GM12878 (cell line): ENCODE measurements around the gene RALGDS. TPM values are rescaled to one million over a fixed set of nuclear protein-coding genes. Genes with fewer than 3 reads are reported as not detected.

Experiments
- ATAC-seq: fragments of 200-7000 bp; cut with Tn5 transposase; 3 replicates; pipeline ENCODE4 v1.9.1; 2020; ENCODE audit warnings: mild to moderate bottlenecking, moderate library complexity
- BruUV-seq: library from RNA; stranded (reverse); fragments of 400-500 nt; replicated peaks from 2 replicates; lab custom pipeline; 2021; lab: Mats Ljungman, UMichigan
- CTCF ChIA-PET: fragments of 300-600 bp; sonication (Branson Sonifier 250); formaldehyde crosslinking; extraction: SDS; loops from one replicate; lab custom pipeline; 2021; ENCODE audit warnings: inconsistent platforms; lab: Yijun Ruan, JAX
- POLR2A ChIA-PET: fragments of 350-600 bp; formaldehyde crosslinking; extraction: SDS; loops from one replicate; lab custom pipeline; 2021; ENCODE audit warnings: inconsistent platforms; lab: Charles Lee
- RAD21 ChIA-PET: fragments of 300-600 bp; sonication (Branson Sonifier 250); formaldehyde crosslinking; loops from one replicate; lab custom pipeline; 2023; ENCODE audit warnings: antibody characterized with exemption; ENCODE audit not compliant: unreplicated experiment; lab: Charles Lee
- SMC1A ChIA-PET: fragments of 300-600 bp; sonication (Branson Sonifier 250); formaldehyde crosslinking; loops from one replicate; lab custom pipeline; 2023; ENCODE audit not compliant: unreplicated experiment, uncharacterized antibody; lab: Charles Lee
- DNase-seq: peaks from one replicate; pipeline ENCODE4 v3.0.0-alpha.2; 2011; ENCODE audit warnings: low read depth, low spot score
- FAIRE-seq: peaks from 3 replicates; lab custom pipeline; 2011; peaks lifted over from hg19 to GRCh38; lab: Jason Lieb, UNC
- H2AFZ ChIP-seq: 2 replicates; pipeline ENCODE4 v1.6.0; 2011; ENCODE audit warnings: low read depth, low read length, control low read depth; ENCODE audit not compliant: control insufficient read depth
- H3K27ac ChIP-seq: 2 replicates; pipeline ENCODE4 v1.5.1; 2011; ENCODE audit warnings: control low read depth; ENCODE audit not compliant: control insufficient read depth, insufficient read depth
- H3K27me3 ChIP-seq, 2 experiments: replicated peaks in 1 of 2; 2 replicates each; pipeline versions ENCODE4 v1.6.0 to v1.6.1; 2011; ENCODE audit warnings: low read length in 1 of 2; ENCODE audit not compliant: control insufficient read depth in 2 of 2, insufficient read depth in 2 of 2
- H3K36me3 ChIP-seq, 2 experiments: 2 replicates each; pipeline ENCODE4 v1.5.1; 2011; ENCODE audit warnings: low read length in 1 of 2; ENCODE audit not compliant: control insufficient read depth in 2 of 2, insufficient read depth in 2 of 2
- H3K4me1 ChIP-seq: 2 replicates; pipeline ENCODE4 v1.6.1; 2011; ENCODE audit warnings: mild to moderate bottlenecking, low read length, moderate library complexity, mixed read lengths; ENCODE audit not compliant: control insufficient read depth, insufficient read depth
- H3K4me2 ChIP-seq: 2 replicates; pipeline ENCODE4 v1.6.0; 2011; ENCODE audit warnings: control low read depth; ENCODE audit not compliant: control insufficient read depth, insufficient read depth
- H3K4me3 ChIP-seq: fragments of 200-600 bp; sonication (generic); 2 replicates; pipeline ENCODE4 v1.5.1; 2016
- H3K79me2 ChIP-seq: 2 replicates; pipeline ENCODE4 v1.6.0; 2011; ENCODE audit warnings: low read length; ENCODE audit not compliant: control insufficient read depth, insufficient read depth
- H3K9ac ChIP-seq: 2 replicates; pipeline ENCODE4 v1.8.0; 2011; ENCODE audit warnings: low read length, control low read depth, mixed read lengths; ENCODE audit not compliant: control insufficient read depth, insufficient read depth
- H3K9me3 ChIP-seq: replicated peaks from 3 replicates; pipeline ENCODE4 v1.5.1; 2011; ENCODE audit warnings: mild to moderate bottlenecking, low read length; ENCODE audit not compliant: control insufficient read depth, insufficient read depth
- H4K20me1 ChIP-seq: 2 replicates; pipeline ENCODE4 v1.6.0; 2011; ENCODE audit not compliant: control insufficient read depth, insufficient read depth
- BHLHE40 ChIP-seq, 2 experiments: fragments of 450-650 bp in 1 of 2; IDR thresholded peaks; 2 replicates each; pipeline ENCODE4 v1.6.1; 2011 to 2017; ENCODE audit warnings: low read depth in 2 of 2, borderline replicate concordance in 1 of 2, improper control_type of control experiment in 1 of 2, low read length in 1 of 2, mild to moderate bottlenecking in 1 of 2
- BMI1 ChIP-seq: fragments of 450-650 bp; IDR thresholded peaks from 2 replicates; pipeline ENCODE4 v1.6.1; 2016; ENCODE audit warnings: mild to moderate bottlenecking, moderate library complexity, borderline replicate concordance
- FOS ChIP-seq: IDR thresholded peaks from 3 replicates; pipeline ENCODE4 v1.6.1; 2011; ENCODE audit warnings: borderline replicate concordance; ENCODE audit not compliant: insufficient read length; ENCODE audit errors: extremely low read depth
- HDGF ChIP-seq: fragments of 450-650 bp; IDR thresholded peaks from 2 replicates; pipeline ENCODE4 v1.6.1; 2016; ENCODE audit warnings: antibody characterized with exemption
- IKZF1 ChIP-seq: fragments of 450-650 bp; conservative IDR thresholded peaks from 2 replicates; pipeline ENCODE4 v1.6.1; 2017; ENCODE audit warnings: antibody characterized with exemption, mild to moderate bottlenecking
- JUND ChIP-seq: IDR thresholded peaks from 2 replicates; pipeline ENCODE4 v1.6.1; 2012; ENCODE audit warnings: low read depth, mild to moderate bottlenecking, low read length, improper control_type of control experiment, moderate library complexity
- MEF2B ChIP-seq: fragments of 450-650 bp; IDR thresholded peaks from 2 replicates; pipeline ENCODE4 v1.6.1; 2018; ENCODE audit warnings: mild to moderate bottlenecking, moderate library complexity; ENCODE audit not compliant: partially characterized antibody, poor library complexity, severe bottlenecking
- NFIC ChIP-seq: IDR thresholded peaks from 2 replicates; pipeline ENCODE4 v1.6.1; 2012; ENCODE audit warnings: low read depth, mild to moderate bottlenecking, inconsistent platforms, low read length, moderate library complexity
- NR2F1 ChIP-seq: fragments of 450-650 bp; conservative IDR thresholded peaks from 2 replicates; pipeline ENCODE4 v1.6.1; 2017; ENCODE audit warnings: mild to moderate bottlenecking
- PML ChIP-seq: IDR thresholded peaks from 2 replicates; pipeline ENCODE4 v1.6.1; 2012; ENCODE audit warnings: low read length, inconsistent platforms
- RAD21 ChIP-seq: IDR thresholded peaks from 2 replicates; pipeline ENCODE4 v1.6.1; 2011; ENCODE audit warnings: mild to moderate bottlenecking, low read depth, low read length, moderate library complexity; ENCODE audit not compliant: insufficient read depth
- RFX5 ChIP-seq: IDR thresholded peaks from 2 replicates; pipeline ENCODE4 v1.6.1; 2011; ENCODE audit warnings: low read depth, low read length, improper control_type of control experiment
- SIN3A ChIP-seq: IDR thresholded peaks from 2 replicates; pipeline ENCODE4 v1.6.1; 2012; ENCODE audit warnings: low read depth, low read length, improper control_type of control experiment
- SMARCA5 ChIP-seq: fragments of 450-650 bp; IDR thresholded peaks from 2 replicates; pipeline ENCODE4 v1.6.1; 2017; ENCODE audit warnings: mild to moderate bottlenecking
- YBX1 ChIP-seq: fragments of 450-650 bp; IDR thresholded peaks from 2 replicates; pipeline ENCODE4 v1.6.1; 2016; ENCODE audit warnings: antibody characterized with exemption
- YY1 ChIP-seq: IDR thresholded peaks from 2 replicates; pipeline ENCODE4 v1.6.1; 2011; ENCODE audit warnings: low read depth, mild to moderate bottlenecking, low read length
- ZNF207 ChIP-seq: fragments of 450-650 bp; IDR thresholded peaks from 2 replicates; pipeline ENCODE4 v1.6.1; 2014; ENCODE audit warnings: antibody characterized with exemption, mild to moderate bottlenecking, borderline replicate concordance
- WGBS: methylation state at CpG from one replicate; pipeline ENCODE4 v1.1.6; 2016; ENCODE audit warnings: low lambda C conversion rate; ENCODE audit not compliant: insufficient replicate concordance, insufficient coverage; ENCODE audit errors: missing lambda C conversion rate; 5-methylcytosine and 5-hydroxymethylcytosine counted together
- in situ Hi-C: fragments of 300-500 bp; cut with MboI; formaldehyde crosslinking; loops from 9 replicates; pipeline ENCODE4 v1.14.3; 2018; ENCODE audit warnings: mixed read lengths
- intact Hi-C: fragments of 100-400 bp; cut with micrococcal nuclease; formaldehyde crosslinking; loops from one replicate; pipeline ENCODE4 v1.14.2; 2022; ENCODE audit not compliant: unreplicated experiment
- polyA plus RNA-seq, 11 experiments: library from polyadenylated mRNA; depleted of rRNA in 4 of 11; unstranded in 6 of 11; stranded (reverse) in 5 of 11; fragments of >200 nt; fragmentation: Nextera tagmentation in 4 of 11; fragmentation: Illumina TruSeq in 1 of 11; extraction: Ambion mirVana in 4 of 11; extraction: Trizol in 1 of 11; gene quantifications; 1 replicate in 1 of 11; 2 replicates in 10 of 11; pipeline versions ENCODE4 v1.2.1 to v1.2.3, GENCODE V29; 2011 to 2016; ENCODE audit warnings: inconsistent platforms in 2 of 11, missing spikeins in 2 of 11, low read depth in 1 of 11
- total RNA-seq, 4 experiments: library from RNA; depleted of rRNA in 3 of 4; stranded (reverse); fragments of >200 nt in 3 of 4; fragmentation: Illumina TruSeq in 1 of 4; extraction: Trizol in 1 of 4; gene quantifications; 2 replicates each; pipeline versions ENCODE4 v1.2.1 to v1.2.3, GENCODE V29; 2013 to 2021
- TF ChIP-seq, protein P1 (sequence below): IDR thresholded peaks from 2 replicates; pipeline ENCODE4 v1.6.1; 2011; ENCODE audit warnings: low read depth, mild to moderate bottlenecking, low read length, moderate library complexity, borderline replicate concordance; ENCODE audit errors: extremely low read depth
- TF ChIP-seq, protein P2 (sequence below): IDR thresholded peaks from 2 replicates; pipeline ENCODE4 v1.6.1; 2011; ENCODE audit warnings: borderline replicate concordance, low read depth, mild to moderate bottlenecking, moderate library complexity, mixed read lengths, low read length; ENCODE audit not compliant: insufficient read depth; ENCODE audit errors: extremely low read length
- TF ChIP-seq, protein P3 (sequence below): fragments of 450-650 bp; conservative IDR thresholded peaks from 2 replicates; pipeline ENCODE4 v1.6.1; 2017; ENCODE audit warnings: mild to moderate bottlenecking, moderate library complexity

The RALGDS gene
- total and polyA plus RNA-seq, 10 of the 15 experiments (the other 5 are each of a cell fraction or from before 2014, with no cell fraction given): 1.3 to 48.6 (median 21.2) TPM

DNA sequence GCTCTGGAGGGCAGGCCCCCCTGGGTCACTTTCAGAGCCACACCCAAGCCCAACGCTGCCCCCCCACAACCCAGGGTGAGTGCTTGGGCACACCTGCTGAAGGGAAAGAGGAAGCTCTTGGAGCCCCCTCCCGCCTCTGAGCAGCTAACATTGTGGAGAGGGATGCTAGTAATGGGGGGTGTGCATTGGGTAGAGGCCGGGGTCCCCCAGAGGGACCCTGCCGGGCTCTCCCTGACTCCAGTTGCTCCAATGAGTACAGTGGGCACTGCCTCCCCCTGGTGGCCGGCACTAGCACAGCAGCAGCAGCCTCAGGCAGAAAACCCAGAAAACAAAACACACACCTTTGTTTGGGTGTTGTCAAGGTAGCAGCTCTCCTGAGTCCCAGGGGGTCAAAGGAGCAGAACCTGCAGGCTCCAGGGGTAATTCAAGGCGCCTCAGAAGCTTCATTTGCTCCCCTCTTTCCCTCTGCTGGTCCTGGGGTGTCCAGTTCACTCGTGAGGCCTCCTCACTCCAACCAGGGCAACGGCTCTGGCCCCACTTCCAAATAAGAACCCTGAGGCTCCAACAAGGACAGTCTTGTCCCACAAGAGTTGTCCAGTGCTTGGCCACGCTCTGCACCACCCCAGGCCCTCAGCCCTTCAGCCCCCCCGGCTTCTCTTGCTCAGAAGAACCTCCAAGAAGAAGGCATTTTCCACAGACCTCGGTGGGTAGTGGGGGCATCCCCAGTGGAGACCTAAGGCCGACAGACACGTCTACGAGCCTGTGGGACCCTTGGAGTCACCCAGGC lies 26.6 kb upstream of the RALGDS start:
- intact Hi-C loops: loop anchor here (1.0 to 5.0 kb wide), 2 partner anchors 106 to 125 kb away; no protein-coding TSS in a partner anchor
- no peak for TF ChIP-seq ZNF207
- peak; percentile 72 for TF ChIP-seq MEF2B
- TF ChIP-seq, protein P1, sequence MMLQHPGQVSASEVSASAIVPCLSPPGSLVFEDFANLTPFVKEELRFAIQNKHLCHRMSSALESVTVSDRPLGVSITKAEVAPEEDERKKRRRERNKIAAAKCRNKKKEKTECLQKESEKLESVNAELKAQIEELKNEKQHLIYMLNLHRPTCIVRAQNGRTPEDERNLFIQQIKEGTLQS: no peak
- no peak for TF ChIP-seq FOS
- no peak for TF ChIP-seq PML
- peak; percentile 71 for TF ChIP-seq SIN3A
- TF ChIP-seq NR2F1: peak; percentile 60
- TF ChIP-seq HDGF: 0 out of 2 replicates have a peak, but pooled peaks have one; percentile 49
- TF ChIP-seq, protein P2, sequence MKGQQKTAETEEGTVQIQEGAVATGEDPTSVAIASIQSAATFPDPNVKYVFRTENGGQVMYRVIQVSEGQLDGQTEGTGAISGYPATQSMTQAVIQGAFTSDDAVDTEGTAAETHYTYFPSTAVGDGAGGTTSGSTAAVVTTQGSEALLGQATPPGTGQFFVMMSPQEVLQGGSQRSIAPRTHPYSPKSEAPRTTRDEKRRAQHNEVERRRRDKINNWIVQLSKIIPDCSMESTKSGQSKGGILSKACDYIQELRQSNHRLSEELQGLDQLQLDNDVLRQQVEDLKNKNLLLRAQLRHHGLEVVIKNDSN: no peak
- TF ChIP-seq YY1: 0 out of 2 replicates have a peak, but pooled peaks have one; percentile 55
- peak in 1 of 2 experiments; percentile 31; a peak in 2 of 4 replicates for TF ChIP-seq BHLHE40 (IDR thresholded peaks at IDR 0.05; ENCODE audit: borderline replicate concordance in 1 of 2, low read depth in 2 of 2, low read length in 1 of 2)
- no peak for TF ChIP-seq NFIC
- TF ChIP-seq BMI1: peak; percentile 77
- TF ChIP-seq YBX1: no peak
- TF ChIP-seq RAD21: peak; percentile 86
- TF ChIP-seq SMARCA5: peak; percentile 45; the same call in 1 of the 2 replicates
- TF ChIP-seq RFX5: 0 out of 2 replicates have a peak, but pooled peaks have one; percentile 9
- no peak for TF ChIP-seq JUND
- TF ChIP-seq, protein P3, sequence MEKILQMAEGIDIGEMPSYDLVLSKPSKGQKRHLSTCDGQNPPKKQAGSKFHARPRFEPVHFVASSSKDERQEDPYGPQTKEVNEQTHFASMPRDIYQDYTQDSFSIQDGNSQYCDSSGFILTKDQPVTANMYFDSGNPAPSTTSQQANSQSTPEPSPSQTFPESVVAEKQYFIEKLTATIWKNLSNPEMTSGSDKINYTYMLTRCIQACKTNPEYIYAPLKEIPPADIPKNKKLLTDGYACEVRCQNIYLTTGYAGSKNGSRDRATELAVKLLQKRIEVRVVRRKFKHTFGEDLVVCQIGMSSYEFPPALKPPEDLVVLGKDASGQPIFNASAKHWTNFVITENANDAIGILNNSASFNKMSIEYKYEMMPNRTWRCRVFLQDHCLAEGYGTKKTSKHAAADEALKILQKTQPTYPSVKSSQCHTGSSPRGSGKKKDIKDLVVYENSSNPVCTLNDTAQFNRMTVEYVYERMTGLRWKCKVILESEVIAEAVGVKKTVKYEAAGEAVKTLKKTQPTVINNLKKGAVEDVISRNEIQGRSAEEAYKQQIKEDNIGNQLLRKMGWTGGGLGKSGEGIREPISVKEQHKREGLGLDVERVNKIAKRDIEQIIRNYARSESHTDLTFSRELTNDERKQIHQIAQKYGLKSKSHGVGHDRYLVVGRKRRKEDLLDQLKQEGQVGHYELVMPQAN: 0 out of 2 replicates have a peak, but pooled peaks have one; percentile 45
- TF ChIP-seq IKZF1: peak; percentile 17; the same call in 1 of the 2 replicates

More for the DNA sequence above, 26.6 kb upstream of the RALGDS start:
- no peaks in the 10 kb centered on the region for H3K9me3 ChIP-seq
- CTCF ChIA-PET: interaction anchor here (0.6 to 8.7 kb wide), 26 partner anchors 8 to 192 kb away, joined by 3 to 401 read pairs (median 6); partner anchors contain the start of genes GFI1B, GTF3C5 and RALGDS
- peak overlapping the region; percentile 72 for H3K27ac ChIP-seq
- no peaks in the 10 kb centered on the region for H3K36me3 ChIP-seq
- H3K9ac ChIP-seq: peak overlapping the region; percentile 65
- DNase-seq: no peak
- in situ Hi-C loops: loop anchor here (5.0 to 25.0 kb wide), 2 partner anchors 40 to 1885 kb away; no protein-coding TSS in a partner anchor
- peak; percentile 86 for FAIRE-seq
- POLR2A ChIA-PET: interaction anchor here (0.7 to 3.2 kb wide), 5 partner anchors 12 to 200 kb away, joined by 3 to 20 read pairs (median 4); partner anchors contain the start of genes MED22, RALGDS and RPL7A
- peaks cover 51% of the 10 kb centered on the region for H3K79me2 ChIP-seq
- no peaks in the 10 kb centered on the region for H4K20me1 ChIP-seq
- no peaks in the 10 kb centered on the region for H3K27me3 ChIP-seq
- RAD21 ChIA-PET: interaction anchor here (0.7 to 8.2 kb wide), 12 partner anchors 10 to 312 kb away, joined by 3 to 219 read pairs (median 5); partner anchors contain the start of genes CACFD1, GTF3C5 and RALGDS
- SMC1A ChIA-PET: interaction anchor here (0.9 to 6.0 kb wide), 14 partner anchors 9 to 173 kb away, joined by 3 to 48 read pairs (median 5); no protein-coding TSS in a partner anchor
- ATAC-seq: peak; percentile 35
- H2AFZ ChIP-seq: no peak overlapping the region
- H3K4me2 ChIP-seq: peak overlapping the region; percentile 94
- H3K4me3 ChIP-seq: peak overlapping the region; percentile 78
- BruUV-seq: no TSS peak
- 5% methylated on average over 14 of the region's 14 CpGs for WGBS
- H3K4me1 ChIP-seq: peaks cover 28% of the 10 kb centered on the region
